Left lung (tissue), 10 donors: Measurements from ENCODE around the gene FOSL1. TPM values are rescaled to one million over a fixed set of nuclear protein-coding genes. Genes with fewer than 3 reads are reported as not detected.

Source experiments
- ATAC-seq: fragments of 200-7000 bp; cut with Tn5 transposase; one replicate; pipeline ENCODE4 v1.9.1; 2020; ENCODE audit warnings: moderate library complexity
- DNase-seq, 4 donors: peaks; one replicate each; pipeline ENCODE4 v3.0.0-alpha.2; 2013 to 2020
- H3K27ac ChIP-seq, 2 donors: fragments of 200-600 bp; sonication (generic) in 1 of 2; one replicate each; pipeline versions ENCODE4 v1.5.0 to v1.8.0; 2020 to 2021
- H3K27me3 ChIP-seq, 2 donors: fragments of 200-600 bp; sonication (generic) in 1 of 2; one replicate each; pipeline versions ENCODE4 v1.5.0 to v1.8.0; 2020 to 2021
- H3K36me3 ChIP-seq, 2 donors: fragments of 200-600 bp; sonication (generic) in 1 of 2; one replicate each; pipeline versions ENCODE4 v1.5.0 to v1.8.0; 2020 to 2021
- H3K4me1 ChIP-seq, 2 donors: fragments of 200-600 bp; one replicate each; pipeline ENCODE4 v1.8.0; 2021
- H3K4me3 ChIP-seq, 2 donors: fragments of 200-600 bp; sonication (generic) in 1 of 2; one replicate each; pipeline versions ENCODE4 v1.5.0 to v1.8.0; 2020 to 2021; ENCODE audit warnings: mild to moderate bottlenecking in 1 of 2
- H3K9me3 ChIP-seq, 2 donors: fragments of 200-600 bp; sonication (generic) in 1 of 2; one replicate each; pipeline versions ENCODE4 v1.5.0 to v1.8.0; 2020 to 2021
- CTCF ChIP-seq, 2 donors: fragments of 200-600 bp; sonication (generic) in 1 of 2; IDR thresholded peaks; one replicate each; pipeline versions ENCODE4 v1.5.0 to v1.8.0; 2021; ENCODE audit warnings: antibody characterized with exemption in 2 of 2
- intact Hi-C, 2 donors: fragments of 100-400 bp; cut with DNase I; formaldehyde crosslinking; loops; one replicate each; pipeline versions ENCODE4 v1.11.2 to v1.14.2; 2022
- polyA plus RNA-seq, 6 donors: library from polyadenylated mRNA; unstranded; fragments of 120-200 nt; gene quantifications; one replicate each; pipeline ENCODE4 v1.2.1, GENCODE V29; 2013; ENCODE audit not compliant: insufficient read length in 6 of 6
- total RNA-seq, 2 donors: library from RNA; stranded (reverse); fragmentation: NEBNext Ultra II Directional; extraction: Animal tissue kit (Norgen Biotek cat#: 25700); gene quantifications; one replicate each; pipeline ENCODE4 v1.2.1, GENCODE V29; 2021
- donor health status: DM: no; HTN: yes; CAD: no.
- donor health status: DM: no; HTN: no; CAD: no.

Gene FOSL1
- total and polyA plus RNA-seq, 8 donors = 0.17 to 16.3 (median 0.22) TPM; not detected in 2

- Histone ChIP-seq H3K4me3 (no peak overlapping the region), H3K27ac (peak overlapping the region in 1 of 2 donors; percentile 71), H3K36me3 (no peaks in the 10 kb centered on the region), H3K9me3 (no peaks in the 10 kb centered on the region), H3K4me1 (peaks cover 0 to 16% of the 10 kb centered on the region in 2 donors), H3K27me3 (peaks cover 0 to 11% of the 10 kb centered on the region in 2 donors)
- ATAC-seq (no peak), DNase-seq (no peak)
- intact Hi-C loops = no loop called here
- no peak for TF ChIP-seq CTCF (IDR thresholded peaks at IDR 0.05)
Observed at GRCh38 chr11:65928667-65929066, 28.5 kb upstream of the FOSL1 start.

GRCh38 chr11:65927904-65928397 is 27.8 kb upstream of the FOSL1 start:
- Histone ChIP-seq H3K27ac (peak overlapping the region; percentile 62 to 71), H3K4me1 (peaks cover 0 to 16% of the 10 kb centered on the region in 2 donors), H3K36me3 (peaks cover 0 to 3% of the 10 kb centered on the region in 2 donors), H3K4me3 (peak overlapping the region in 1 of 2 donors; percentile 18), H3K9me3 (no peaks in the 10 kb centered on the region), H3K27me3 (peaks cover 0 to 4% of the 10 kb centered on the region in 2 donors)
- ATAC-seq (peak; percentile 58), DNase-seq (peak in 1 of 4 donors; percentile 54)
- intact Hi-C loops = no loop called here
- TF ChIP-seq CTCF (IDR thresholded peaks at IDR 0.05) = peak in 1 of 2 donors; percentile 16

DNA sequence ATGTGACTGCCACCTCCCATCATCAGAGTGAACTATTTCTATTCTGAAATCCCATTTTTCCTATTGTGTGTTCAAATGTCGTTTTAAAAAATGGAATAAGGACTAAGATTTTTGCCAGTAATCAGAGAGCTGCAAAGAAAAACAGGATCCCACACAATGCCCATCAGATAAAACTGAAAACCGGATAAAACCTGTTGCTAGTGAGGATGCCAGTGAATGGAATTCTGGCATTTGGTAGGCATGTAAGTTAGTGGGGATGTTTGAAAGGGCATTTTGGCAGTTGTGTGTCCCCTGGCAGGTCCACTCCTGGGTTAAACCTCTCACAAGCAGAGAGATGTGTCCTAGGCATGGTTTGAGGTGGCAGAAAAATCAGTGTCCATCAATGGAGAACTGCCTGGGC is 25.2 kb upstream of the FOSL1 start:
- peaks cover 0 to 20% of the 10 kb centered on the region in 2 donors for H3K36me3 ChIP-seq
- H3K4me3 ChIP-seq = no peak overlapping the region
- H3K9me3 ChIP-seq = no peaks in the 10 kb centered on the region
- no peak for TF ChIP-seq CTCF (IDR thresholded peaks at IDR 0.05)
- no peak overlapping the region for H3K27ac ChIP-seq
- no peaks in the 10 kb centered on the region for H3K27me3 ChIP-seq
- DNase-seq (no peak), ATAC-seq (no peak)
- intact Hi-C loops = no loop called here
- H3K4me1 ChIP-seq = peaks cover 3 to 25% of the 10 kb centered on the region in 2 donors

- Histone ChIP-seq H3K4me3 (no peak overlapping the region), H3K27ac (no peak overlapping the region), H3K27me3 (no peaks in the 10 kb centered on the region), H3K4me1 (peaks cover 13 to 27% of the 10 kb centered on the region in 2 donors), H3K9me3 (no peaks in the 10 kb centered on the region), H3K36me3 (peaks cover 0 to 22% of the 10 kb centered on the region in 2 donors)
- no peak for TF ChIP-seq CTCF (IDR thresholded peaks at IDR 0.05)
- intact Hi-C loops = no loop called here
- DNase-seq = no peak
- ATAC-seq = no peak
Observed at GRCh38 chr11:65922565-65922964, 22.4 kb upstream of the FOSL1 start.

- Histone ChIP-seq H3K9me3 (no peaks in the 10 kb centered on the region), H3K36me3 (peaks cover 0 to 26% of the 10 kb centered on the region in 2 donors), H3K27me3 (no peaks in the 10 kb centered on the region), H3K4me1 (peaks cover 20 to 30% of the 10 kb centered on the region in 2 donors), H3K27ac (no peak overlapping the region), H3K4me3 (no peak overlapping the region)
- no peak for ATAC-seq
- no peak for TF ChIP-seq CTCF (IDR thresholded peaks at IDR 0.05)
- intact Hi-C loops = no loop called here
- no peak for DNase-seq
Observed at GRCh38 chr11:65921876-65922275, 21.7 kb upstream of the FOSL1 start.
